ENCODE data around the gene NAPSA. TPM values are rescaled to one million over a fixed set of nuclear protein-coding genes. Genes with fewer than 3 reads are reported as not detected.

The NAPSA gene
- total and polyA plus RNA-seq, 9 of the 15 experiments (the other 6 are each of a cell fraction or from before 2014, with no cell fraction given) = 0.25 to 1.9 (median 0.69) TPM

- no peak for TF ChIP-seq HDAC3 (IDR thresholded peaks at IDR 0.05; ENCODE audit: borderline replicate concordance, partially characterized antibody)
These were observed 34.0 kb downstream of the NAPSA start (continued) for GRCh38 chr19:50331221-50331993.

- CTCF ChIA-PET (ENCODE audit: low intra/inter-chr PET ratio) = interaction anchor here (0.6 kb wide), 1 partner anchor 78 kb away, joined by 3 read pairs; no protein-coding TSS in a partner anchor
- no peaks in the 10 kb centered on the region for H3K9me1 ChIP-seq (ENCODE audit: control insufficient read depth, insufficient read depth, low read length)
- H2AFZ ChIP-seq (ENCODE audit: low read depth, low read length) = peak overlapping the region; percentile 94
- 0% methylated on average over 27 of the region's 48 CpGs for WGBS (ENCODE audit: insufficient coverage, low coverage, missing lambda C conversion rate)
- peaks cover 54 to 85% of the 10 kb centered on the region in 2 experiments for H3K4me1 ChIP-seq (replicated peaks in 1 of 2; ENCODE audit: control insufficient read depth in 2 of 2, insufficient read depth in 2 of 2, low read length in 2 of 2)
- POLR2A ChIA-PET = no interaction called here
- H3K36me3 ChIP-seq (ENCODE audit: control insufficient read depth, insufficient read depth, low read length) = no peaks in the 10 kb centered on the region; the same call in 2 of the 3 replicates
- in situ Hi-C loops (cut with MboI) = loop anchor here (10.0 kb wide), 1 partner anchor 1216 kb away; the partner anchor contains the start of genes C19orf73, LIN7B and PPFIA3
- DNase-seq (ENCODE audit: extremely low read depth in 1 of 4, low spot score in 3 of 4) (peak; percentile 84 to 94 (median 90)), ATAC-seq (peak; percentile 77), FAIRE-seq (peak; percentile 65)
- peaks cover 41% of the 10 kb centered on the region for H3K79me2 ChIP-seq (ENCODE audit: control insufficient read depth, insufficient read depth, low read length)
- peak overlapping the region; percentile 76 for H3K27ac ChIP-seq (ENCODE audit: extremely low read depth, low read depth, low read length)
- intact Hi-C loops (cut with micrococcal nuclease) = no loop called here
- H3K4me3 ChIP-seq = peak overlapping the region; percentile 42
- H4K20me1 ChIP-seq (replicated peaks; ENCODE audit: control insufficient read depth, insufficient read depth, low read length) = peaks cover 23% of the 10 kb centered on the region
- peak overlapping the region; percentile 89 for H3K4me2 ChIP-seq (ENCODE audit: insufficient read depth, low read length)
- BruUV-seq (replicated peaks) = no TSS peak
- no peaks in the 10 kb centered on the region for H3K9me3 ChIP-seq (replicated peaks; ENCODE audit: control insufficient read depth, insufficient read depth, low read depth, low read length)
- H3K9ac ChIP-seq (ENCODE audit: insufficient read depth in 1 of 2, low read depth in 2 of 2, low read length in 2 of 2) = peak overlapping the region; percentile 71 to 89
- no peaks in the 10 kb centered on the region for H3K27me3 ChIP-seq (ENCODE audit: control insufficient read depth in 2 of 2, insufficient read depth in 2 of 2, low read length in 2 of 2)
- TF ChIP-seq NFE2L1 (tag; IDR thresholded peaks at IDR 0.05; ENCODE audit: borderline replicate concordance, low read depth) = no peak
- no peak for TF ChIP-seq ZNF79 (CRISPR knock-in tag; IDR thresholded peaks at IDR 0.05; ENCODE audit: low read depth)
- no peak for TF ChIP-seq ZNF436 (CRISPR knock-in tag; IDR thresholded peaks at IDR 0.05)
- no peak for TF ChIP-seq NELFE (IDR thresholded peaks at IDR 0.05; ENCODE audit: insufficient read depth, insufficient read length)
- TF ChIP-seq FOXP4 (CRISPR knock-in tag; IDR thresholded peaks at IDR 0.05; ENCODE audit: borderline replicate concordance) = no peak
- no peak for TF ChIP-seq CTCFL (IDR thresholded peaks at IDR 0.05; ENCODE audit: borderline replicate concordance, insufficient read depth, low read depth, low read length, poor library complexity, severe bottlenecking)
- no peak for TF ChIP-seq TBP (optimal IDR thresholded peaks at IDR 0.05; ENCODE audit: low read depth, low read length)
- no peak for TF ChIP-seq GABPB2 (CRISPR knock-in tag; conservative IDR thresholded peaks at IDR 0.05)
- TF ChIP-seq CTCF (IDR thresholded peaks at IDR 0.05 in 2 of 3, conservative IDR thresholded peaks at IDR 0.05 in 1 of 3; ENCODE audit: insufficient read depth in 2 of 3, low read depth in 1 of 3, low read length in 3 of 3) = no peak
- TF ChIP-seq KDM5B (IDR thresholded peaks at IDR 0.05; ENCODE audit: insufficient replicate concordance, low read depth, low read length) = peak; percentile 76
These were observed 34.9 kb downstream of the NAPSA start for GRCh38 chr19:50330365-50331078.

Measured in K562 (cell line).